NCI-H1436 (cell line): ENCODE results near the gene MTCL3.
"Not testable (repeated sequence)": the region's sequence is repeated elsewhere in the genome, so short reads cannot be mapped to it uniquely, and the experiment has no call there.

ENCODE experiments used
- DNase-seq: peaks from one replicate; lab custom pipeline; 2025; lab: John Stamatoyannopoulos, UW

Gene MTCL3

DNA sequence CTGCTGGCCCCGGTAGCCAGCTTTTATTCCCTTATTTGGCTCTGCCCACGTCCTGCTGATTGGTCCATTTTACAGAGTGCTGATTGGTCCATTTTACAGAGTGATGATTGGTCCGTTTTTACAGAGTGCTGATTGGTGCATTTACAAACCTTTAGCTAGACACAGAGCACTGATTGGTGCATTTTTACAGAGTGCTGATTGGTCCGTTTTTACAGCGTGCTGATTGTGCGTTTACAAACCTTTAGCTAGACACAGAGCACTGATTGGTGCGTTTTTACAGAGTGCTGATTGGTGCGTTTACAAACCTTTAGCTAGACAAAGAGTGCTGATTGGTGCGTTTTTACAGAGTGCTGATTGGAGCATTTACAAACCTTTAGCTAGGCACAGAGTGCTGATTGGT is 90.6 kb downstream of the MTCL3 start:
- not testable (repeated sequence) for DNase-seq

- DNase-seq, result no peak
These were observed 95.2 kb downstream of the MTCL3 start for GRCh38 chr6:127423921-127424320.
